Endodermal cell (in vitro differentiated cells): ENCODE data around the gene SMC4. TPM values are rescaled to one million over a fixed set of nuclear protein-coding genes. Genes with fewer than 3 reads are reported as not detected.

Source experiments
- DNase-seq: peaks from one replicate; pipeline ENCODE4 v3.0.0-alpha.2; 2017
- H3K27ac ChIP-seq: 2 replicates; pipeline ENCODE4 v1.5.1; 2013; ENCODE audit warnings: mild to moderate bottlenecking, low read depth, low read length, moderate library complexity
- H3K27me3 ChIP-seq: 2 replicates; pipeline ENCODE4 v1.6.1; 2013; ENCODE audit warnings: mild to moderate bottlenecking, low read length, moderate library complexity; ENCODE audit not compliant: insufficient read depth, control insufficient read depth, poor library complexity, severe bottlenecking
- H3K36me3 ChIP-seq: 2 replicates; pipeline ENCODE4 v1.7.0; 2013; ENCODE audit warnings: mild to moderate bottlenecking, low read length, moderate library complexity; ENCODE audit not compliant: control insufficient read depth, insufficient read depth
- H3K4me1 ChIP-seq: one replicate; pipeline ENCODE4 v1.7.0; 2013; ENCODE audit warnings: low read length; ENCODE audit not compliant: control insufficient read depth, insufficient read depth
- H3K4me3 ChIP-seq: 2 replicates; pipeline ENCODE4 v1.5.1; 2013; ENCODE audit warnings: mild to moderate bottlenecking, low read length, moderate library complexity
- H3K9ac ChIP-seq: 2 replicates; pipeline ENCODE4 v1.6.1; 2013; ENCODE audit warnings: mild to moderate bottlenecking, low read length, moderate library complexity; ENCODE audit not compliant: poor library complexity, severe bottlenecking; ENCODE audit errors: extremely low read depth
- H3K9me3 ChIP-seq: 2 replicates; pipeline ENCODE4 v1.6.1; 2013; ENCODE audit warnings: mild to moderate bottlenecking, low read length, moderate library complexity; ENCODE audit not compliant: control insufficient read depth
- H3K27ac Mint-ChIP-seq: 2 replicates; pipeline ENCODE4 v1.8.0; 2020; ENCODE audit warnings: mixed read lengths
- H3K27me3 Mint-ChIP-seq: 2 replicates; pipeline ENCODE4 v1.8.0; 2021; ENCODE audit warnings: mild to moderate bottlenecking, mixed read lengths; ENCODE audit not compliant: insufficient read depth
- H3K36me3 Mint-ChIP-seq: 2 replicates; pipeline ENCODE4 v1.8.0; 2020; ENCODE audit warnings: low read depth, mixed read lengths
- H3K4me1 Mint-ChIP-seq: 2 replicates; pipeline ENCODE4 v1.8.0; 2020; ENCODE audit warnings: mixed read lengths
- H3K4me3 Mint-ChIP-seq: 2 replicates; pipeline ENCODE4 v1.8.0; 2020; ENCODE audit warnings: mild to moderate bottlenecking, moderate library complexity, mixed read lengths
- H3K9me3 Mint-ChIP-seq: 2 replicates; pipeline ENCODE4 v1.8.0; 2020; ENCODE audit warnings: mild to moderate bottlenecking, mixed read lengths
- WGBS, 2 experiments: methylation state at CpG; one replicate each; pipeline versions ENCODE4 v1.1.5 to v1.1.7; 2013; ENCODE audit warnings: missing lambda C conversion rate in 2 of 2, mixed read lengths in 1 of 2; ENCODE audit not compliant: insufficient coverage in 1 of 2, insufficient read length in 1 of 2; 5-methylcytosine and 5-hydroxymethylcytosine counted together
- total RNA-seq, 2 donors: library from RNA; stranded (reverse); fragmentation: NEBNext Ultra II Directional in 1 of 2; extraction: Animal tissue kit (Norgen Biotek cat#: 25700) in 1 of 2; gene quantifications; 2 replicates in 1 of 2; 3 replicates in 1 of 2; pipeline ENCODE4 v1.2.1, GENCODE V29; 2021
- TF ChIP-seq, protein P1 (sequence below): fragments of 200-600 bp; sonication (generic); conservative IDR thresholded peaks from 2 replicates; pipeline ENCODE4 v1.5.0; 2021; ENCODE audit warnings: antibody characterized with exemption, mild to moderate bottlenecking

SMC4 gene
- total RNA-seq, 2 donors from 2014 or later, result 97.5 to 139 TPM

DNA sequence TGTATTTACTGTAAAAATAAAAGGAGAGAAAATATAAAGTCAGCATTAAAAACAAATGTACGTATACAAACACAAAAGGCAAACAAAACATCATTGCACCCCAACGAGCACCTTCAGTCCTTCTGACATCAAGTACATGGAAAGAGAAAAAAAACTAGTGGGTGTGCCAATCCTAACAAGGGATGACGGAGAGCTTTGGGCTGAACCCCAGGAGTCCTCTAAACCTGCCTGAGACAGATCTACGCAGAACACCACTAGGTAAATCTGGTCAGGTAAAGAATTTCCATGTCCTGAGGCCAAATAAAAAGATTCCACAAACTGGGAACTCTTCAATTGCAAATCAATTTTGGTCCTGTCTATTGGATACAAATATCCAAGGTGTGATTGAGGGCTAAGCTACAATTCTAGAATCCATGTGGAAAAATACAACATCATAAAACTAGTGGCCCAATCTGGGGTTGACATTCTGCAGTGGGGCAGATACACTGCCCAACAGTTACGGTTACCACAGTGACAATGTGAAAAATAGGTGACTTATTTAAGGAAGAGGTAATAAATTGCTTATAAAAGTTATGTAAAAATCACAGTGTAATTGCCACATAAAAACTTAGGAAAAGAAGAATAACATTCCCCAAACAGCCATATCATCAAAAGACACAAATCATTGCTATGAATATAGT is 14.7 kb upstream of the SMC4 start:
- Histone ChIP-seq H3K27ac (no peak overlapping the region), H3K4me3 (no peak overlapping the region), H3K27me3 (no peaks in the 10 kb centered on the region), H3K4me1 (peaks cover 5% of the 10 kb centered on the region), H3K36me3 (no peaks in the 10 kb centered on the region), H3K9me3 (no peaks in the 10 kb centered on the region), H3K9ac (no peak overlapping the region)
- WGBS, 2 experiments, result 87 to 92% methylated on average over 3 to 5 of the region's 5 CpGs
- Mint-ChIP-seq H3K4me1 (peaks cover 28% of the 10 kb centered on the region), H3K27ac (no peak overlapping the region), H3K36me3 (peaks cover 7% of the 10 kb centered on the region), H3K9me3 (no peaks in the 10 kb centered on the region), H3K4me3 (no peak overlapping the region), H3K27me3 (no peaks in the 10 kb centered on the region)
- TF ChIP-seq, protein P1, sequence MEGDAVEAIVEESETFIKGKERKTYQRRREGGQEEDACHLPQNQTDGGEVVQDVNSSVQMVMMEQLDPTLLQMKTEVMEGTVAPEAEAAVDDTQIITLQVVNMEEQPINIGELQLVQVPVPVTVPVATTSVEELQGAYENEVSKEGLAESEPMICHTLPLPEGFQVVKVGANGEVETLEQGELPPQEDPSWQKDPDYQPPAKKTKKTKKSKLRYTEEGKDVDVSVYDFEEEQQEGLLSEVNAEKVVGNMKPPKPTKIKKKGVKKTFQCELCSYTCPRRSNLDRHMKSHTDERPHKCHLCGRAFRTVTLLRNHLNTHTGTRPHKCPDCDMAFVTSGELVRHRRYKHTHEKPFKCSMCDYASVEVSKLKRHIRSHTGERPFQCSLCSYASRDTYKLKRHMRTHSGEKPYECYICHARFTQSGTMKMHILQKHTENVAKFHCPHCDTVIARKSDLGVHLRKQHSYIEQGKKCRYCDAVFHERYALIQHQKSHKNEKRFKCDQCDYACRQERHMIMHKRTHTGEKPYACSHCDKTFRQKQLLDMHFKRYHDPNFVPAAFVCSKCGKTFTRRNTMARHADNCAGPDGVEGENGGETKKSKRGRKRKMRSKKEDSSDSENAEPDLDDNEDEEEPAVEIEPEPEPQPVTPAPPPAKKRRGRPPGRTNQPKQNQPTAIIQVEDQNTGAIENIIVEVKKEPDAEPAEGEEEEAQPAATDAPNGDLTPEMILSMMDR, result no peak
- no peak for DNase-seq

DNA sequence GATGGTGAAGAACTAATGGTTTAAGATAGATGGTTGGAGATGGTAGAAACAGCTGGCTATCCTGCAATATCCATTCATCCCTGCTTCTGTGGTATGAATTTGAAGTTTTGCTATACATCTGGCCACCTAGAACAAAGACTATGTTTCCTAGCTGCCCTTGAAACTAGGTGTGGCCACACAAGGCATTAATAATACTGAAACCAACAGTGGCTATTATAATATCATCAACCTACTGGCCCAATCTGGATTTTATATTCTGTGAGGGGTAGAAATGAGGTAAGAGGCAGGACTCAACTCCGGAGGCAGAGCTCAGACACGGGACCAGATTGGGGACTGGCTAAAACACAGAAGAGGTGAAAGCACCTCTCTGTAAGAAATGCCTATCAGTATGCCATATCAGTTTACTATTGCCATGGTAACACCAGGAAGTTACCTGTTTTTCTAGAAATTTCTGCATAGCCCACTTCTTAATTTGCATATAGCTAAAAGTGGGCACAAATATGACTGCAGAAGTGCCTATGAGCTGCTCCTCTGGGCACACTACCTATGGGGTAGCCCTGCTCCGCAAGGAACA is 8.8 kb upstream of the SMC4 start:
- WGBS, 2 experiments, result 96 to 100% methylated on average over 3 of the region's 3 CpGs
- no peaks in the 10 kb centered on the region for H3K27me3 Mint-ChIP-seq
- no peak for DNase-seq
- H3K4me3 Mint-ChIP-seq, result no peak overlapping the region
- peaks cover 24% of the 10 kb centered on the region for H3K4me1 Mint-ChIP-seq
- no peaks in the 10 kb centered on the region for H3K9me3 ChIP-seq
- no peak overlapping the region for H3K27ac ChIP-seq
- no peaks in the 10 kb centered on the region for H3K27me3 ChIP-seq
- peaks cover 2% of the 10 kb centered on the region for H3K4me1 ChIP-seq
- no peak overlapping the region for H3K9ac ChIP-seq
- H3K36me3 ChIP-seq, result no peaks in the 10 kb centered on the region
- H3K36me3 Mint-ChIP-seq, result no peaks in the 10 kb centered on the region
- no peak overlapping the region for H3K4me3 ChIP-seq
- H3K9me3 Mint-ChIP-seq, result no peaks in the 10 kb centered on the region
- TF ChIP-seq, protein P1, result no peak
- H3K27ac Mint-ChIP-seq, result no peak overlapping the region

DNA sequence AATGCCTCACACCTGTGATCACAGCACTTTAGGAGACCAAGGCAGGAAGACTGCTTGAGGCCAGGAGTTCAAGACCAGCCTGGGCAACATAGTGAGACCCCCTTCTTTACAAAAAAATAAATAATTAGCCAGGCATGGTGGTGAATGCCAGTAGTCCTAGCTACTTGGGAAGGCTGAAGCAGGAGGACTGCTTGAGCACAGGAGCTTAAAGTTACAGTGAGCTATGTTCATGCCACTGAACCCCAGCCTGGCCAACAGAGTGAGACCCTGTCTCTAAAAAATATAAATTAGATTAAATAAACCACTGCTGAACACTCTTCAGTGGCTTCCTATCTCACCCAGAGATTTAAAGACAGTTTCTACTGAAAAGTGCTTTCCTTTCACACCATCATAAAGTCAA is 6.7 kb upstream of the SMC4 start:
- H3K4me1 Mint-ChIP-seq, result peaks cover 26% of the 10 kb centered on the region
- H3K27ac Mint-ChIP-seq, result no peak overlapping the region
- H3K36me3 ChIP-seq, result no peaks in the 10 kb centered on the region
- DNase-seq, result no peak
- H3K4me3 Mint-ChIP-seq, result no peak overlapping the region
- H3K9me3 Mint-ChIP-seq, result no peaks in the 10 kb centered on the region
- no peak overlapping the region for H3K27ac ChIP-seq
- no peaks in the 10 kb centered on the region for H3K9me3 ChIP-seq
- H3K4me3 ChIP-seq, result no peak overlapping the region
- H3K9ac ChIP-seq, result no peak overlapping the region
- H3K27me3 ChIP-seq, result no peaks in the 10 kb centered on the region
- no peaks in the 10 kb centered on the region for H3K27me3 Mint-ChIP-seq
- TF ChIP-seq, protein P1, result no peak
- H3K4me1 ChIP-seq, result no peaks in the 10 kb centered on the region
- H3K36me3 Mint-ChIP-seq, result no peaks in the 10 kb centered on the region
